ENCODE results near the gene CREB5.

CREB5 gene

DNA sequence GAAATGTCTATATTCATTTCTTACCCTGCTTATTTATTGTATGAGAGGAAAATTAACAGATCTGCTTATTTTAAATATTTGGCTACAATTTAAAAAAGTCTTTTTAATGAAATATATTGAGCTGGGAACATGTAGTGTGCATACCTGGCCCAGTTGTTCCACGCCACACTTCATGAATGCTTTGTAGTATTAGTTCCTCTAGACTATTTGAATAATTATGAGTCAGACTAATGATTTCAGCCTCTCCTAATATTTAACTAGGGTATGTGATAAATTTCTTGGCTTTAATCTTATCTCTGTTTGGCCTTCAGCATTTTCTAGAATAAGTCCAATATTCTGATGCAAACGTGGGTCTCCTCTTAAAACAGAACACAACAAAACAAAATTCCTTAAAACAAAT, 226.6 kb downstream of the CREB5 start:
- no peak for DNase-seq (ENCODE audit: low read depth in 2 of 2, low spot score in 1 of 2)

DNA sequence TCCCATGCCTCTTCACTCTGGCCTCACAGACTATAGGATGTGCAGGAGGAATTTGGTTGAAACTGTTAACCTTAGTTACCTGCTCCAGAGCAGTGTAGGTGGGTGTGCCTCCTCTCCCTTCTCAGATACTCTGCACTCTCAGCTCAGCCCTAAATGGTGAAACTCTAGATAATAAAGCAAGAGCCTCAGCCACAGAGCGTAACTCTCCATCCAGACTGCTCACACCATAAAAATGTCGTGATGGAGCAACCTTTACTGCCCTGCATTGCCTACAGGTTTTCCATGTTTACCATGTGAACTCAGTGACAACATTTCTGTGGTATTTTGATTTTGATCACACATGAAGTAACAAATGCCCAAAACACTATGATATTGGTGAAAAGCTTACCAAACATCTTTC, 227.7 kb downstream of the CREB5 start:
- DNase-seq (ENCODE audit: low read depth in 2 of 2, low spot score in 1 of 2): no peak

DNA sequence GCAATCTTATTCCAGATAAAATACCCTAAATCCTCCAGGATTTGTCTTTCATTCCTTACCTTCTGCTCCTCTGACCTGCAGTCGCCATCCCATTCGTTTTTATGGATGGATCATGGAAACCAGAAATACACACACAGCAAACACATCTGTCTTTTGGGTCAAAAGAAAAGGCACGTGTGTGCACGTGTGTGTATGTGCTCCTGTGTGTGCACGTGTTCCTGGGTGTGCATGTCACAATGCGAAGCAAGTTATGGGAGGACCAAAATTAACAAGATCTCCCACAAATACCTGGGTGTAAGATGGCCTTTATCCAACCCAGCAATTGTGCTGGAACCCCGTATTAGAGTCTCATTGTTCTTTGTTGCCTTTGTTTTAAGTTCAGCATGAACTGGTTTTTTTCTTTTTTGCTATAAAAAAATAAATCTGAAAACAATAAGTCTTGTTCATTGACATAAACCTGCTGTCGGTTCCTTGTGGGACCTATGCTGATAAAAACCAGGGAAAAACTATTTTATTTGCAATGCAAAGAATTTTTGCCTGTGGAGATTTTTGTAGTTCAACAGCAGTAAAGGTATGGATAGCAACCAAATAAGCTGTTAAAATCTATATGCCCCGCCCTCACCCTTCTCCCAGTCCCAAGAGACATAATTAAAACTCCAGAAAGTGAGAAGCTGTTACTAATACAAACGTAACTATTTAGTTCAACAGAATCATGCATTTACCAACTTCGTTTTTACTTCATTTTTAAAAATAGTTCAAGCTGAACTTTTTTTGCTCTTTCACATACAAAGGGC, 229.6 kb downstream of the CREB5 start:
- DNase-seq (ENCODE audit: low read depth in 2 of 2, low spot score in 1 of 2): no peak

DNA sequence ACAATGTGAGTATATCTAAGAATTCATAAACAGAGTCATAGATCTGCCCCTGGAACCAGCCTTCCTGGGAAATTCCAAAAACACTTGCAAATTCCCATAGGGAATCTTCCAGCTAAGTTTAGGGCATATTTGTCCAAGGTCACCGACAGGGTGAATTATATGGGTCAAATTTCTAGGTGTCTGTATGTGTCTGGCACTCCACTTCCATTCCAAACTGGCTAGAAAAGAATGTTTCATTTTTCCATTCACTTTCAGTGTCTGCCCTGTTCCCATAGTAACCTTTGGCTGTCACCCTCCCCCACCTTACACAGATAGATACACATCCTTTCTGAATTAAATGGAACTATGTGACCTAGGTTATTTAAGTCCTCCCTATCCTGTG, 230.9 kb downstream of the CREB5 start:
- no peak for DNase-seq (ENCODE audit: low read depth in 2 of 2, low spot score in 1 of 2)

DNA sequence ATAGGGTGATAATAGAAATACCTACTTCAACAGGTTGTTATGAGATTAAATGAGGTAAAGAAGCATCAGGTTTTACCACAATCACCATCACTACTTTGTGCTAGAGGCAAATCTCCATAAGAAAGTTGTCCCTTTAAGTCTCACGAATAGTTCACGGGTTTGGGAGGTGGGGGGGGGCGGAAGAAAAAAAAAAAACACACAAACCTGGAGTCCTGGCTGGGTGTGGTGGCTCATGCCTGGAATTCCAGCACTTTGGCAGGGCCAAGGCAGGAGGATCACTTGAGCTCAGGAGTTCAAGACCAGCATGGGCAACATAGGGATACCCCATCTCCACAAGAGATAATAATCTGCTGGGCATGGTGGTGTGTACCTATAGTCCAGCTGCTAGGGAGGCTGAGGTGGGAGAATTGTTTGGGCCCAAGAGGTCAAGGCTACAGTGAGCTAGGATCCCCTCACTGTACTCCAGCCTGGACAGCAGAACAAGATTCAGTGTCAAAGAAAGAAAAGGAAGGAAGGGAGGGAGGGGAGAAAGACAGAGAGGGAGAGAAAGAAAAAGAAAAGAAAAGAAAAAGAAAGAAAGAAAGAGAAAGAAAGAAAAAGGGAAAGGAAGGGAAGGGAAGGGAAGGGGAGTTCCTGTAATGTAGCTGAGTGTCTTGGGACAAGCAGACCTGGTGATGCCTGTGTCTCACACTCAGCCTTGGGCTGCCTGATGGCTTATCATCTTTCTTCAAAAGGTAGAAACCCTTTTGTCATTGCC, 231.4 kb downstream of the CREB5 start:
- DNase-seq (ENCODE audit: low read depth in 2 of 2, low spot score in 1 of 2): no peak

DNA sequence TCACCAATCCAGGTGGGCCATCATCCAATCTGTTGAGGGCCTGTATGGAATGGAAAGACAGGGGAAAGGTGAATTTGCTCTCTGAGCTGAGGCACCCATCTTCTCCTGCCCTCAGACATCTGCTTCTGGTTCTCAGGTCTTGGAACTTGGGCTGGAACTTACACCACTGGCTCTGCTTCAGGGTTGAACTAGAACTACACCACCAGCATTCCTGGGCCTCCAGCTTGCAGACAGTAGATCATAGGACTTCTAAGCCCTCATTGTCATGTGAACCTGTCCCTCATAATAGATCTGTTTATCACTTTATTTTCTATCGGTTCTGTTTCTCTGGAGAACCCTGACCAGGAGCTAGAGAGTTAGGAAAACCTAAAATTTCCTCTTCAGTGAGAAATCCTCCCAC, 233.5 kb downstream of the CREB5 start:
- DNase-seq (ENCODE audit: low read depth in 2 of 2, low spot score in 1 of 2): no peak

DNA sequence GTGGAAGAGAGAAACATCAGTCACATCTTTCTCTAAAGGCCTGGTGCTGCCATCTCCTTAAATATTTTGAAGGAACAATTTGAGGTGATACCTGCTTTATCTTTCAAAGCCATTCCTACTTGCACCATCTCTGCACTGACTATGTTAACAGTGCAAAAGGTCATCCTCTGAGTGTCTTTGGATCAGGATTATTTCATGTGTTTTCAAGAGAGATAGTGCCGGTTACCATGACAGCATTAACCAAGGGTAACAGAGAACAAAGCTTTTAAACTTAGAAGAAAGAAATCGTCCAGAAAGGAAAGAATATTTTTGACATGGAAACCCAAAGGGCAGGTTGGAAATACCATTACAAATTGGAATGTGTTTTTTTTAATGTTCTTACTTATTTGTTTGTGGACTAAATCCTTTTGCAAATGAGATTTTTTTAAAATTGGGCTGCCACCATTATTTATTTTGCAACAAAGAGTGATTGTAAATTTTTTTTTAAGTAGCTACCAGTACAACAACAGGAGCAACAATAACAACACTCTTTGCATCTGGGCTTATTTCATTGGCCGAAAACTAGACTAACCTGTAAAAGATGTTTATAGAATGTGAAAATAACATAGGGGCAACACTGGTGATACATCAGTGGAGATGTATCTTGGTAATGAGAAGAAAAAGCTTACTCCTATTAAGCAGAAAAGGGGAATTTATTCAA, 234.2 kb downstream of the CREB5 start:
- DNase-seq (ENCODE audit: low read depth in 2 of 2, low spot score in 1 of 2): no peak

DNA sequence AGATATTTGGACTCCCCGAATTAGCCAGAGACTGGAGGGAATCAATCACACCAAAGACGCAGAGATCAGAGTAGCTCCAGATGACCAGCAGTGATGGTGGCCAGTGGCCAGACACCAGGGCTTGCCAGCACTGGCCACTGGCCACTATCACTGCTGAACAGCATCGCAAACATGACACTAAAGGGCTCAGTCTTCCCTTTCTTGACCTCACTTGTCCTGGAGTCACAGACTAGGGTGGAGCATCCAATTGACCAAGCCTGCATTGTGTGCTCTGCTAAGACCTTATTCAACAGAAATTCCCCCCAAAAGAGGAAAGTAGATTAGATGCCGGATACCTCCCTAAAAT, 234.7 kb downstream of the CREB5 start:
- no peak for DNase-seq (ENCODE audit: low read depth in 2 of 2, low spot score in 1 of 2)

DNA sequence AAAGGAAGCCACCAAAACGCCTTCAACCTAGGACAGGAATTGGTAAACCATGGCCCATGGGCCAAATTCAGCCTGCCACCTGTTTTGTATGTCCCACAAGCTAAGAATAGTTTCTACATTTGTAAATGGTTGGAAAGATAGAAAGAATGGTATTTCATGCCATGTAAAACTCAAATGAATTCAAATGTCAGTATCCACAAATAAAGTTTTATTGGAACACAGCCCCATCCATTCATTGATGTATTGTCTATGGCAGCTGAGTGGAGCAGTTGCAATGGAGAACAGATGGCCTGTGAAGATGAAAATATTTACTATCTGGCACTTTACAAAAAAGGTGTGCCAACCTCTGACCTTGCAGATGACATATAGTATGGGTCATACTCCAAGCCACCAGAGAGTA, 236.9 kb downstream of the CREB5 start:
- no peak for DNase-seq (ENCODE audit: low read depth in 2 of 2, low spot score in 1 of 2)

DNA sequence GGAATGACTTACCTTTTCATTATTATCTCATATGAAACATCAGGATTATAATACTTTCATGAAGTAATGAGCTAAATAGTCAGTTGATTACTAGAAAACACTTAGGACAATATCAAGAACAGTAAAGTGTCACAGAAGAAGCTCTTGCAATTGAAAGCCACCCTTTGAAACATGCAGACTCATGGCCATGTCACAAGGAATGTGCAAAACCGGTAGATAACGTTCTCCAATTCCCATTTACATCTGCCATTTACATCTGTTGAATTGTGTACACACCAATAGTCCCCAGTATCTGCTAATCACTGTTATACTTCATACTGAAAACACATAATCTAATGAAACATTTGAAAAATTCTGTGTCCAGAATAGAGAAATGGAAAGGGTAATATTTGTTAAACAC, 237.5 kb downstream of the CREB5 start:
- no peak for DNase-seq (ENCODE audit: low read depth in 2 of 2, low spot score in 1 of 2)

DNA sequence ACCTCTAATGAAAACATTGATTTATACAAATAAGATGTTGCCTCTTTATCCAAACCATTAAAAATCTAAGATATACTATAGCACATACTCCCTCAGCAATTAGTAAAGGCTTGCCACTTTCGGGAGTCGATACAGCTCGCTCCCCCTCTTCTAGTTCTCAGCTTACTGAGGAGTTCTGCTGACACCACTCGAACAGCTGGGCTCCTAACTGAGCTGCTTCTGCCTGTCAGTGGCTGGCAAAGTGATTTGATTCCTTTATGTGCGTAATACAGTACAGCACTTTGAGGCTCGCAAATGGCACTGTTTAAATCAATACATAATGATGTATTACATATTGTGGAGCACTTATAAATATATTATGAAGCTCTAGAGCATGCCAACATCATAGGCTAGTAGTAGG, 241.8 kb downstream of the CREB5 start:
- DNase-seq (ENCODE audit: low read depth in 2 of 2, low spot score in 1 of 2): no peak

DNA sequence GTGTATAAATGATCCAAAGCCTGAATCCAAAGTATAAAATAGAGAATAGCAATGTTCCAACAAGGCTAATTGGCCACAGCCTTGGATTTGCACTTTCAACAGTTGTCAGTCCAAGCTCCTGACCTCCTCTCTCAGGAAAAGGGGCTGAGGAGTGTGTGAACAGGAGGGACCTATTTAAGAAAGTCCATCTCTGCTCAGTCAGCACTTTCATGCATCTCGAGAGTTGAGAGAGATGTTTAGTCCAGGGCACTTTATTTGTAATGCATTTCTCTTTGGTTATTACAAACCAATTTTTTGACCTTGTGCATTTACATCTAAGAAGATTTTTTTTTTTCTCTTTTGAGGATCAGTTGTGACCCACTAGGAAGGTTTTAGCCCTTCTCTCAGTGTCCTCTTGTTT, 244.2 kb downstream of the CREB5 start:
- DNase-seq (ENCODE audit: low read depth in 2 of 2, low spot score in 1 of 2): no peak

DNA sequence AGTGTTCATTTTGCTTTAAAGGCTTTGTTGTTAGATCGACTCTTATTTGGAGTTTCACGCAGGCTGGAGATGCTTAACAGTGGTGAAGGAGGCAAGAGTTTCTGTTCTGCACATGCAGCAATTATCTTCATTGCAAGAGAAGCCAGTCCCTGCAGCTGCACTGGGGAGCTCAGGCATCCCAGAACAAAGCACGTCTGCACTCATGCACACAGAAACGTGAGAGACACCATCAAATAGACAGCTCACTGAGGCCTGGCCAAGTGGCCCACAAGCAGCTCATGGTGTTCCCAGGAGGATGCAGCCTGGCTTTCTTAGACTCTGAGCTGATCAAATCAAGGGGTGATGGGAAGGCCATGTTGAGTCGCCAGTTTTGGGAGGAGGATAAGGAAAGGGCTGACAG, 246.1 kb downstream of the CREB5 start:
- no peak for DNase-seq (ENCODE audit: low read depth in 2 of 2, low spot score in 1 of 2)

DNA sequence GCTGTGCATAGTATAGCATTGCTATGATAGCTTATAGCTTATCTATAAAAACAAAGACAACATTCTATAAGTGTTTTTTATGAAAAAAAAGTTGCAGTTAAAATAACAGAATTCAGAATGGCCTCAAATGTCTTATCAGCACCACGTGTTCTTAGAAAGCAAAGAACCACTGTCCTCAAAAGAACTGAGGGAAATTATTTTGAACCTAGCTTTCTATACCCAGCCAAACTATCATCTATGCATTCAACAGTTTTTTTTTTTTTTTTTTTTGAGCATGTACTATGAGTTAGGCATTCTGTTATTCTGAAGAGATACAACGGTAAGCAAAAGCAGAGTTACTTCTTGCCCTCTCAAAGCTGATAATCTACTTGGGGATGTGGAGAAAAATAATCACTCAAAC, 247.8 kb downstream of the CREB5 start:
- no peak for DNase-seq (ENCODE audit: low read depth in 2 of 2, low spot score in 1 of 2)

DNA sequence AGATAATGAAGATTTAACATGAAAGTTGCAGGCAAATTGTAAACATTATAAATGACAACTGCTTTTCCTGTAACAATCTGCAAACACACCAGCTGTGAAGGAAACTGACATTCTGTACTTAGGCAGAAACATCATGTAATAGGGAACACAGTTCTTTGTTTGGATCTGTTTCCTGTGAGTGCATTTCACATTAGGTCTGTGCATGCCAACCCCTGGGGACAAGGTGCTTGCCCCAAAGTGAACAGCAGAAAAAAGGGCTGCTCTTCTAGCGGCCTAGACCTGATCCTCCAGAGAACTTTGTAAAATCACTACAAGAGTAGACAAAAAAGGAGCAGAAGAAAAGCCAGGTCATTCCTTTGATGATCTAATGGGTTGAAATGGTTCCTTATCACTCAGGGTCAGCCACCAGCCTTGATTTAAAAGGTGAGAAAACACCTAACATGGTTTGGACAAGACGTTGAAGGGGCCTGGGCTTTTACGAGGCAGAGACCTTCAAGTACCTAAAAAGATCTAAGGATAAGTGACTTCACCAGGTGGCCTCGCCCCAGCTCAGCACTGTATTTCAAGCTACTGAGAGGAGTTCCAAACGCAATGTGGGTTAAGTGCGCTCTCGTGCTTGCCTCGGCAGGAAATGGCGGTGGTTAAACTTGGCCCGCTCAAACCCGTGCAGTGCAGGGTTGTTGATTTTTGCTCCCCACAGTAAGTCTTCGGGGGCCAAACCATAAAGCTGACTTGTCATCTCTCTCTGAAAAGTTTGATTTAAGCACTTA, 249.7 kb downstream of the CREB5 start:
- no peak for DNase-seq (ENCODE audit: low read depth in 2 of 2, low spot score in 1 of 2)

DNA sequence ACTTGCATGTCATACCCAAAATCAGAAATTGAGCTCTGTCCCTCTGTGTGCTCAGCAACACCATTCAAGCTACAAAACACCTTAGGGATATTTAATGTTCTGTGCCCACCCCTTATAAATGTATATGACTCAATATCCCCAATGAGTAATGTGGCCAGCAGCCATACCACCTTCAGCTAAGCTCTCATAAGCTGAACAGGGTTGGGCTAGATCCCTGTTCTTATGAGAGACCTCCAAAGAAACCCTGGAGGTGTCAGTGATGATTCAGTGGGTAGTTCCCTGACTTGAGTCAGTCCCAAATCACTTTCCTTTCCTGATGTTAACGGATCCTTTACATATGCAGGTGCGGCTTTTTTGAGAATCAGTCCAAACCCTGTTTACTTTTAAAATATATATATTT, 253.8 kb downstream of the CREB5 start:
- no peak for DNase-seq (ENCODE audit: low read depth in 2 of 2, low spot score in 1 of 2)

DNA sequence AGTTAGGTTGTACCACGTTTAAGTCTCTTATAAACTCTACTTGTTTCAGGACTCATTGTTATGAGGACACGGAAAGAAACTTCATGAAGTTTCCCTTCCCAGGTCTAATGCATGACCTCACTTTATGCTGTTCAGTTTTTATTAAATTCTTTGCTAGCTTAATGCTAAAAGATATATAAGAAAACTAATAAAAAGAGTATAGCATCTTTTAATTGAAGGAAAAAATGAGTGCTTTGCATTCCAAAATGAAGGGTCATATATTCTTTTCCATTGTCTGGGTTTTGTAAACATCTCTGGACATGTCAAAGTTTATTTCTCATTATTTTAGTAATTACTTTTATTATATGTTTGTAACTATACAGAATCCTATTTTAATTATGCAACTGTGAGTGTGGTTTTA, 255.8 kb downstream of the CREB5 start:
- no peak for DNase-seq (ENCODE audit: low read depth in 2 of 2, low spot score in 1 of 2)

DNA sequence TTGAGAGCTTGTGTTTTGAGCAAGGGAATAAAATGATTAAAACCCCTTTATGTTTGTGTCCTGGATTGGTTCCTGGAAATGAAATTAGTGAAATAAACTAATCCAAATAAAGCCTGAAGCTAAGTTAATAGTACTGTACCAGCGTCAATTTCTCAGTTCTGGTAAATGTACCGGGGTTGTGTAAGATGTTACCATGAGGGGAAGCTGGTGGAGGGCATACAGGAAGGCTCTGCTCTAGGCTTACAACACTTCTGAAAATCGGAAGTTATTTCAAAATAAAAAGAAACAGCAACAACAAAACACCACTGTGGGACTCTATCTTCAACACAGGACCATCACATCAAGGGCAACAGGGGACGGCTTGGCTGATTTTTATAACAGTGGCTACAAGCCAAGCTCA, 257.0 kb downstream of the CREB5 start:
- no peak for DNase-seq (ENCODE audit: low read depth in 2 of 2, low spot score in 1 of 2)

DNA sequence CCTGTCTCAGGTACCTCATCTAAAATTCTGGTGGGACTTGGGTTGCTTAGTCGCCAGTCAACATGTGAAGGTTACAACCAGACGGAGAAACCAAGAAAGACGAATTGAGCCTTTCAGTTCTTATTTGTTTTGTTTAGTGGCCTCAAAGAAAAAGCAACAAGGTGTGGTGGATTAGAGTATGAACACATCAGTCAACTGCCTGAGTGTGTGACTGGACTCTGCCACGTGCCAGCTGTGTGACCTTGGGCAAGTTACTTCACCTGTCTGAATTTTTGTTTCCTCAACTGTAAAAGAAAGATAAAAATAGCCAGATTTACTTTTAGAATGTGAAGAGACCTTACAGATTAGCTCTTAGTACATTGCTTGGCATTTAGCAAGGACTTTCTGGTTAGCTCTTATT, 259.2 kb downstream of the CREB5 start:
- no peak for DNase-seq (ENCODE audit: low read depth in 2 of 2, low spot score in 1 of 2)

DNA sequence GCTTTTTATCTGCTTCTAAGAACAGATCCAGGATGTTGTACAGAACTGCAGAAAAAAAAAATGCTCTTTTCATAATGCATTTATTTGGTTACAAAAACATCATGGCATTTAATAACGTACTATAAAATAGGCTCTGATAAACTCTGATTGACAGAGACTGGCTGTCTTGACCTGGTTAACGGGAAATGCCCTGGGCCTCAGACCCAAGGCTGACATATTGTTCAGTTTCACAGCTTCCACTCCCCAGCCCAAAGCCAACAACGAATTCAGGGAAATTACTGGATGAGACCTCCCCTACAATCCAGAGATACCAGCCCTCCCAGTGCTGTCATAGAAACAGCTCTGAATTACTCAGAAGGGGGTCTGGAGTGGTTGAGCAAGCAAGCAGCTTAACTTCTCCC, 260.1 kb downstream of the CREB5 start:
- no peak for DNase-seq (ENCODE audit: low read depth in 2 of 2, low spot score in 1 of 2)

DNA sequence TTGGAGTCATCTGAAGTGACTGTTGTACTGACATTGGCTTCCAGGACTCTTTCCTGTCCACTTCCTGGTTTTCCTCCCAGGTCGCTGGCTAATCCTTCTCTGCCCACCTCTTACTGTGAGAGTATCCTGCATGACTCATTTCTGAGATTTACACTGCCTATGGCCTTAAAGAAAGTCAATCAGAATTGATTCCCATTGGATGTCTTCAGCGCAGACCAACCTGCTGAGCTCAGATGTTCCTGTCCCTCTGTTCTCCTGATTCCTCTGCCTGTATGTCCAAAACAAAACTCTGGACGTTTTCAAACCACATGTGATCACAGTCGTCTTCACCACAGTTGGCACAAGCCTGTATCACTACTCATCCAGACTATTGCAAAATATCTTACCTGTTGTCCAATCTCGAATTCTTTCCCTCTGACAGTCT, 262.1 kb downstream of the CREB5 start:
- DNase-seq (ENCODE audit: low read depth in 2 of 2, low spot score in 1 of 2): no peak

DNA sequence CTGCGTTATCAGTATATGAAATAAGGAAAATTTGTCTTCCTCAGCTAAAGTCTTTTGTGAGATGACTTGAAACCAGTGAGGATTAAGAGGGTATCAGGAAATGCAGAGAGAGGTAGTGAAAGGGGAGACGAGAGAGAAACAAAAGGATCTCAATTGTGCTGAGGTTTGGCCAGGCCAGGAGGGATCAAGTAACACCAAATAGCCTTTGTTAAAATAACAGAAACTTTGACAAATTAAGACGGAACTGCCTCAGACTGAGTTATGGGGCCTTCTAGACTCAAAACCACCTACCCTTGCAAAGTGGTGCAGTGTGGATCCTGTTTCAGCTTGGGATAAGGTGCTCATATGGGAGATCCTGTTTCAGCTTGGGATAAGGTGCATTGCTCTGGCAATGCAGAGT, 263.1 kb downstream of the CREB5 start:
- no peak for DNase-seq (ENCODE audit: low read depth in 2 of 2, low spot score in 1 of 2)
